Urinary bladder (tissue), 4 donors: Measurements from ENCODE around the gene ANKS1A. TPM values are rescaled to one million over a fixed set of nuclear protein-coding genes. Genes with fewer than 3 reads are reported as not detected.
A peak's percentile ranks its signal among the peaks of the same experiment; 100 is the strongest.

Experiments used
- DNase-seq: peaks from one replicate; pipeline ENCODE4 v3.0.0-alpha.2; 2015; ENCODE audit errors: extremely low spot score
- H3K27ac ChIP-seq: one replicate; pipeline ENCODE4 v1.5.1; 2013; ENCODE audit warnings: low read depth, mild to moderate bottlenecking, moderate library complexity
- H3K36me3 ChIP-seq: one replicate; pipeline ENCODE4 v1.6.1; 2013; ENCODE audit warnings: mild to moderate bottlenecking, moderate library complexity; ENCODE audit not compliant: insufficient read depth
- H3K4me1 ChIP-seq: one replicate; pipeline ENCODE4 v1.6.1; 2013; ENCODE audit warnings: mild to moderate bottlenecking, moderate library complexity; ENCODE audit not compliant: insufficient read depth
- H3K4me3 ChIP-seq: one replicate; pipeline ENCODE4 v1.5.1; 2013; ENCODE audit warnings: low read depth, low read length
- WGBS: extraction: QIAGEN DNeasy Blood & Tissue Kit; methylation state at CpG from one replicate; pipeline ENCODE4 v1.1.7; 2013; 5-methylcytosine and 5-hydroxymethylcytosine counted together
- polyA plus RNA-seq: library from polyadenylated mRNA; stranded (reverse); fragments of 200-250 nt; gene quantifications from one replicate; pipeline ENCODE4 v1.2.3, GENCODE V29; 2013
- total RNA-seq: library from RNA; depleted of rRNA; stranded (reverse); fragments of >200 nt; gene quantifications from one replicate; pipeline ENCODE4 v1.2.3, GENCODE V29; 2014
- donor health status: healthy with polysubstance abuse.
- donor health status: healthy.

Gene ANKS1A
- total and polyA plus RNA-seq, 2 donors = 21.9 to 38.0 TPM

GRCh38 chr6:35008858-35009257, 119.8 kb downstream of the ANKS1A start:
- 90% methylated on average over 7 of the region's 7 CpGs for WGBS
- Histone ChIP-seq H3K27ac (no peak overlapping the region), H3K4me3 (no peak overlapping the region), H3K36me3 (no peaks in the 10 kb centered on the region), H3K4me1 (no peaks in the 10 kb centered on the region)
- DNase-seq = no peak

DNA sequence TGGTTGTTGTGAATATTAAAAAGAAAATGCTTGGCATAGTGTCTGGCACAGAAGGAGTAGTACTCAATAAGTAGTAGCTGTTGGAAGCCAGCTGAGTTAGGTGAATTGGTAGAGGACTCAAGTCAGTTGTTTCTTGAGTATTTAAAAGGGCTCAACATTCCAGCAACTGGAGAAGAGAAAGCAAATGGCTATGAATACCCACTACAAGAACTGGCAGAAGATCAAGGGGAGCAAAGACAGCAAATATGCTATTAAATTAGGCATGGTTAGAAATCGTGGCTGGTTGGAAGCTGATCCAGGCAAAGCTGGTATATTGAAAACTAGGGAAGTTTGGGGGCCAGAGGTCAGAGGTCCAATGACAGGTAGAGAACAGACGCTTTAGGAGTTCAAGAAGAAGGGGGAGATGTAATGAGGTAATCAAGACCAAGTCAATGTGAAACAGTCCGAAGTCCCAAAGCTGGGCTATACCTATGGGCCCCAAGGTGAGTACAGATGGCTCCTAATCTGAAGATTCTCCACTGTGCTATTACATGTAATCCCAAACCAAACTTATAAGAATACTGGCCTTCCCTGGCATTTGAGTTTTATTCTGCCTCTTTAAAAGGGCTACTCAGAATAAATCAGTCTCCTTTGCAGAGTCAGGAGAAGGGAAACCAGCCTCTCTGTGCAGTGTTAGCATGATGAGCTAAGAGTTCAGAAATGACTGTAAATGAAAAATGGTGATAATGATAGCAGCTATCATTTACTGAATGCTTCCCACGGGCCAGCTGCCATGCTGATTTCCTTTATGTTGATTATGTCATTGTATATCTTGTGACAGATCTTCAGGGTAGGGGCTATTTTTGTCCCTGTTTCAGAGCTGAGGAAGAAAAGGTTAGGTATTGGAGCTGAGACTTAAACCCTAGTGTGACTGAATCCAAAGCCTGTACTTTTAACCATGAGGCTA, 122.3 kb downstream of the ANKS1A start:
- Histone ChIP-seq H3K27ac (no peak overlapping the region), H3K4me1 (no peaks in the 10 kb centered on the region), H3K36me3 (no peaks in the 10 kb centered on the region), H3K4me3 (no peak overlapping the region)
- 48% methylated on average over 4 of the region's 4 CpGs for WGBS
- no peak for DNase-seq

- DNase-seq = no peak
- Histone ChIP-seq H3K27ac (no peak overlapping the region), H3K4me3 (no peak overlapping the region)
Observed at GRCh38 chr6:35013701-35014100, 124.6 kb downstream of the ANKS1A start.

GRCh38 chr6:35014341-35014740, 125.3 kb downstream of the ANKS1A start:
- no peak for DNase-seq
- WGBS = 85% methylated on average over 1 of the region's 1 CpG
- Histone ChIP-seq H3K36me3 (no peaks in the 10 kb centered on the region), H3K27ac (no peak overlapping the region), H3K4me3 (no peak overlapping the region), H3K4me1 (peaks cover 1% of the 10 kb centered on the region)

More at GRCh38 chr6:35013701-35014100, 124.6 kb downstream of the ANKS1A start:
- WGBS = 94% methylated on average over 6 of the region's 6 CpGs
- H3K36me3 ChIP-seq = no peaks in the 10 kb centered on the region
- H3K4me1 ChIP-seq = no peaks in the 10 kb centered on the region

DNA sequence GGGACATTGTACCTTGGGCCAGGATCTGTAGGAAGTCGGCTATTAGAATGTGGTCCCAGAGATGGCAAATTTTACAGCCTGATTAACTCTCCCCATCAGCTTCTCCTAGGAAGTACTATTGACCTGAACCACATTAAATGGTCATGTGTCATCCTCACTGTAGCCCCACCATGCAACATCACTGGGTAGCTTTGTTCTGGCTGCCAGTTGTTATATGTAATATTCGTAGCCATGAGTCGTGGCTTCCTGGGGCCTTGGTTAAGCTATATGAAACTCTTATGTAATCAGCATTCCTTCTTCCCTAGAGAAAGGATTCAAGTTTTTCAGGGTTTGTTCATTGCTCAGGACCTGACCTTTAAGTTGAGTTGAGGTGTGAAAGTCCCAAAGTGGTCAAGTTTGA, 125.7 kb downstream of the ANKS1A start:
- Histone ChIP-seq H3K4me3 (no peak overlapping the region), H3K27ac (no peak overlapping the region), H3K4me1 (peaks cover 1% of the 10 kb centered on the region), H3K36me3 (no peaks in the 10 kb centered on the region)
- DNase-seq = no peak
- 74% methylated on average over 3 of the region's 3 CpGs for WGBS

DNA sequence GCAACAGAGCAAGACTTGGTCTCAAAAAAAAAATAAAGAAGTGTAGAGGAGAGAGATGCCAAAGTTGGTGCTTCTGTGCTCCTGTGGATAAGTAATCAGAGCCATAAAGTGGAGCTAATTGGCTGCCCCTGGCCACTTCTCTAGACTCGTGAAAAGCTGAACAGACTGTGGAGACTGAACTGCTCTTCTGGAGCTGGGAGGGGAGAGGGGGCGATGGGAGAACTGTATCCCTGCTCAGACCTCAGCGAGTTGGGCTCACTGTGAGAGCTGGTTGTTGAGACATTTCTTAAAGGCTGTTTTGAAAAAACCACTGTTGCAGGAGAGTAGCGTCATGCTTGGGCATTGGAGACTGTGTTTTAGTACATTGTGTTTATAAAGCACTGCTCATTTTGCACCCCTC, 126.4 kb downstream of the ANKS1A start:
- no peak overlapping the region for H3K27ac ChIP-seq
- H3K4me3 ChIP-seq = no peak overlapping the region
- no peaks in the 10 kb centered on the region for H3K36me3 ChIP-seq
- 67% methylated on average over 4 of the region's 4 CpGs for WGBS
- DNase-seq = no peak
- peaks cover 1% of the 10 kb centered on the region for H3K4me1 ChIP-seq

- Histone ChIP-seq H3K4me3 (no peak overlapping the region), H3K4me1 (peaks cover 1% of the 10 kb centered on the region)
Observed at GRCh38 chr6:35015996-35016395, 126.9 kb downstream of the ANKS1A start.

GRCh38 chr6:35016502-35017321, 127.7 kb downstream of the ANKS1A start:
- H3K4me1 ChIP-seq = peaks cover 1% of the 10 kb centered on the region
- peak; percentile 70 for DNase-seq
- no peaks in the 10 kb centered on the region for H3K36me3 ChIP-seq
- H3K4me3 ChIP-seq = peak overlapping the region; percentile 36
- peak overlapping the region; percentile 79 for H3K27ac ChIP-seq
- 12% methylated on average over 11 of the region's 11 CpGs for WGBS

More at GRCh38 chr6:35015996-35016395, 126.9 kb downstream of the ANKS1A start:
- DNase-seq = no peak
- Histone ChIP-seq H3K27ac (no peak overlapping the region), H3K36me3 (no peaks in the 10 kb centered on the region)
- WGBS = 0% methylated on average over 1 of the region's 1 CpG

GRCh38 chr6:35017411-35018181, 128.5 kb downstream of the ANKS1A start:
- H3K27ac ChIP-seq = peak overlapping the region; percentile 79
- H3K36me3 ChIP-seq = no peaks in the 10 kb centered on the region
- no peak for DNase-seq
- peak overlapping the region; percentile 36 for H3K4me3 ChIP-seq
- 24% methylated on average over 28 of the region's 28 CpGs for WGBS
- H3K4me1 ChIP-seq = peaks cover 1% of the 10 kb centered on the region

GRCh38 chr6:35018182-35018519, 129.1 kb downstream of the ANKS1A start:
- WGBS = 49% methylated on average over 3 of the region's 3 CpGs
- peak overlapping the region; percentile 36 for H3K4me3 ChIP-seq
- H3K36me3 ChIP-seq = no peaks in the 10 kb centered on the region
- no peak for DNase-seq
- peaks cover 1% of the 10 kb centered on the region for H3K4me1 ChIP-seq
- no peak overlapping the region for H3K27ac ChIP-seq

DNA sequence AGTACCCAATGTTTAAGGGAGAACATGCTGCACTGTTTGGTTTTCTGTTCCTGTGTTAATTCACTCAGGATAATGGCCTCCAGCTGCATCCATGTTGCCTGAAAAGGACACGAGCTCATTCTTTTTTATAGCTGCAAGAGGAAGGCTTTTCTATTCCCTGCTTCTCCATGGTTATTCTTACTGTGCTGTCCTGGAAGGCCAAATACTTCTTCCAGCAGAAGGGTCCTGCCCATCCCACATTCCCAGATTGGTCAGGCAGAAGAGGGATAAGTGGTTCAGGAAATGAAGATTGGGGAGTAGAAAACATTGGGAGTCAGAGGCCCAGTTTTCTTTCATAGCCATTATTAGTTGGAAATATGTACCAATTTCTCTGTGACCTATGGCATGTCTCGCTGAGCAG, 129.7 kb downstream of the ANKS1A start:
- WGBS = 40% methylated on average over 2 of the region's 2 CpGs
- peaks cover 1% of the 10 kb centered on the region for H3K4me1 ChIP-seq
- peak overlapping the region; percentile 27 for H3K27ac ChIP-seq

GRCh38 chr6:35019171-35019570, 130.1 kb downstream of the ANKS1A start:
- no peak overlapping the region for H3K4me3 ChIP-seq
- peaks cover 1% of the 10 kb centered on the region for H3K4me1 ChIP-seq
- no peak overlapping the region for H3K27ac ChIP-seq
- H3K36me3 ChIP-seq = no peaks in the 10 kb centered on the region
- DNase-seq = no peak
- WGBS = 42% methylated on average over 1 of the region's 1 CpG

More for the DNA sequence above, 129.7 kb downstream of the ANKS1A start:
- no peaks in the 10 kb centered on the region for H3K36me3 ChIP-seq
- H3K4me3 ChIP-seq = peak overlapping the region; percentile 14
- no peak for DNase-seq

- Histone ChIP-seq H3K4me1 (peaks cover 1% of the 10 kb centered on the region), H3K4me3 (no peak overlapping the region), H3K36me3 (no peaks in the 10 kb centered on the region), H3K27ac (no peak overlapping the region)
- DNase-seq = no peak
- WGBS = 74% methylated on average over 4 of the region's 4 CpGs
Observed at GRCh38 chr6:35019831-35020230, 130.8 kb downstream of the ANKS1A start.
